Neuronal stem cell (in vitro differentiated cells): ENCODE measurements around the gene OR2M2.

Source experiments
- DNase-seq: peaks from one replicate; pipeline ENCODE4 v3.0.0-alpha.2; 2013; ENCODE audit warnings: low spot score
- H2AFZ ChIP-seq: one replicate; pipeline ENCODE4 v1.6.1; 2013; ENCODE audit warnings: mild to moderate bottlenecking, low read length, inconsistent platforms
- H2AK5ac ChIP-seq: 2 replicates; pipeline ENCODE4 v1.6.1; 2013; ENCODE audit warnings: low read depth, mild to moderate bottlenecking, inconsistent platforms, low read length, moderate library complexity, mixed read lengths
- H2BK120ac ChIP-seq: 2 replicates; pipeline ENCODE4 v1.6.1; 2013; ENCODE audit warnings: low read depth, mild to moderate bottlenecking, inconsistent platforms, low read length, moderate library complexity, mixed read lengths
- H2BK12ac ChIP-seq: one replicate; pipeline ENCODE4 v1.6.1; 2013; ENCODE audit warnings: low read length, inconsistent platforms
- H2BK15ac ChIP-seq: 2 replicates; pipeline ENCODE4 v1.6.1; 2013; ENCODE audit warnings: mild to moderate bottlenecking, low read length, inconsistent platforms, mixed read lengths
- H2BK5ac ChIP-seq: one replicate; pipeline ENCODE4 v1.6.1; 2013; ENCODE audit warnings: inconsistent platforms, mild to moderate bottlenecking, low read length, moderate library complexity
- H3K14ac ChIP-seq: one replicate; pipeline ENCODE4 v1.6.1; 2013; ENCODE audit warnings: low read length, inconsistent platforms
- H3K18ac ChIP-seq: 2 replicates; pipeline ENCODE4 v1.6.1; 2013; ENCODE audit warnings: low read length, inconsistent platforms
- H3K23ac ChIP-seq: 2 replicates; pipeline ENCODE4 v1.6.1; 2013; ENCODE audit warnings: low read depth, mild to moderate bottlenecking, mixed read lengths, low read length, inconsistent platforms; ENCODE audit not compliant: poor library complexity
- H3K27ac ChIP-seq: replicated peaks from 3 replicates; pipeline ENCODE4 v1.5.1; 2013; ENCODE audit warnings: low read length, inconsistent platforms
- H3K27me3 ChIP-seq, 3 experiments: 2 replicates each; pipeline ENCODE4 v1.6.1; 2013; ENCODE audit warnings: low read length in 3 of 3, mild to moderate bottlenecking in 2 of 3, inconsistent platforms in 1 of 3, low read depth in 1 of 3, mixed read lengths in 1 of 3, moderate library complexity in 1 of 3; ENCODE audit not compliant: control insufficient read depth in 3 of 3, insufficient read depth in 3 of 3
- H3K36me3 ChIP-seq, 2 donors: replicated peaks in 1 of 2; 2 replicates each; pipeline ENCODE4 v1.6.1; 2013; ENCODE audit warnings: low read length in 2 of 2; ENCODE audit not compliant: control insufficient read depth in 2 of 2, insufficient read depth in 2 of 2
- H3K4ac ChIP-seq: 2 replicates; pipeline ENCODE4 v1.6.1; 2013; ENCODE audit warnings: inconsistent platforms, mild to moderate bottlenecking, low read length, moderate library complexity
- H3K4me1 ChIP-seq, 2 donors: 1 replicate in 1 of 2; 2 replicates in 1 of 2; pipeline ENCODE4 v1.6.1; 2013; ENCODE audit warnings: low read length in 2 of 2, low read depth in 1 of 2; ENCODE audit not compliant: control insufficient read depth in 2 of 2, insufficient read depth in 1 of 2
- H3K4me2 ChIP-seq: one replicate; pipeline ENCODE4 v1.6.1; 2013; ENCODE audit warnings: mild to moderate bottlenecking, low read length, inconsistent platforms; ENCODE audit not compliant: insufficient read depth, poor library complexity, severe bottlenecking
- H3K4me3 ChIP-seq, 2 donors: 2 replicates each; pipeline ENCODE4 v1.5.1; 2013; ENCODE audit warnings: low read length in 2 of 2, mild to moderate bottlenecking in 2 of 2, inconsistent platforms in 1 of 2, moderate library complexity in 1 of 2
- H3K79me1 ChIP-seq: one replicate; pipeline ENCODE4 v1.6.1; 2013; ENCODE audit warnings: low read depth, mild to moderate bottlenecking, inconsistent platforms, low read length, moderate library complexity
- H3K9ac ChIP-seq: one replicate; pipeline ENCODE4 v1.6.1; 2013; ENCODE audit warnings: mild to moderate bottlenecking, low read depth, low read length, inconsistent platforms; ENCODE audit not compliant: poor library complexity
- H3K9me3 ChIP-seq, 2 donors: replicated peaks in 1 of 2; 2 replicates each; pipeline versions ENCODE3 to v1.6.1; 2013; ENCODE audit warnings: low read length in 2 of 2, mild to moderate bottlenecking in 2 of 2, inconsistent platforms in 1 of 2, low read depth in 1 of 2, mixed read lengths in 1 of 2, moderate library complexity in 1 of 2; ENCODE audit not compliant: control insufficient read depth in 2 of 2, insufficient read depth in 1 of 2
- H4K8ac ChIP-seq: one replicate; pipeline ENCODE4 v1.6.1; 2013; ENCODE audit warnings: low read depth, mild to moderate bottlenecking, inconsistent platforms, low read length, moderate library complexity
- H4K91ac ChIP-seq: one replicate; pipeline ENCODE4 v1.6.1; 2013; ENCODE audit warnings: low read length, low read depth, mild to moderate bottlenecking, inconsistent platforms; ENCODE audit not compliant: poor library complexity
- WGBS, 2 donors: extraction: QIAGEN DNeasy Blood & Tissue Kit; methylation state at CpG; one replicate each; pipeline ENCODE4 v1.1.7; 2013; ENCODE audit warnings: missing lambda C conversion rate in 2 of 2, mixed read lengths in 1 of 2; ENCODE audit not compliant: insufficient read length in 2 of 2, insufficient replicate concordance in 1 of 2; ENCODE audit errors: extremely low coverage in 2 of 2; 5-methylcytosine and 5-hydroxymethylcytosine counted together

The OR2M2 gene

GRCh38 chr1:248158758-248159157, 15.9 kb upstream of the OR2M2 start:
- no CpG with 5 or more reads among the region's 4 CpGs for WGBS, 2 donors
- Histone ChIP-seq H3K4me1 (no peaks in the 10 kb centered on the region), H2BK15ac (no peak overlapping the region), H4K91ac (no peak overlapping the region), H3K9me3 (peaks cover 0 to 8% of the 10 kb centered on the region in 2 donors), H3K9ac (no peak overlapping the region), H3K4me3 (no peak overlapping the region), H2AFZ (no peak overlapping the region), H4K8ac (no peak overlapping the region), H3K18ac (no peak overlapping the region), H2BK120ac (no peak overlapping the region), H2AK5ac (no peak overlapping the region), H3K36me3 (no peaks in the 10 kb centered on the region), H3K27me3 (peaks cover 0 to 3% (median 0%) of the 10 kb centered on the region in 3 experiments), H3K4me2 (no peak overlapping the region), H3K23ac (no peak overlapping the region), H3K4ac (no peak overlapping the region), H3K14ac (no peak overlapping the region), H2BK12ac (no peak overlapping the region), H3K27ac (no peak overlapping the region), H2BK5ac (no peak overlapping the region), H3K79me1 (no peaks in the 10 kb centered on the region)
- no peak for DNase-seq

- no peak overlapping the region for H2AFZ ChIP-seq
- no peak overlapping the region for H3K27ac ChIP-seq
- no peak overlapping the region for H3K23ac ChIP-seq
- H2BK120ac ChIP-seq: no peak overlapping the region
- H4K91ac ChIP-seq: no peak overlapping the region
- H3K79me1 ChIP-seq: no peaks in the 10 kb centered on the region
- no peaks in the 10 kb centered on the region for H3K36me3 ChIP-seq
- H3K4me3 ChIP-seq: no peak overlapping the region
- H3K18ac ChIP-seq: no peak overlapping the region
- H3K14ac ChIP-seq: no peak overlapping the region
- no peak overlapping the region for H2BK15ac ChIP-seq
- no CpG with 5 or more reads among the region's 12 CpGs for WGBS, 2 donors
- H2BK12ac ChIP-seq: no peak overlapping the region
- H3K4me1 ChIP-seq: no peaks in the 10 kb centered on the region
- peaks cover 0 to 2% (median 0%) of the 10 kb centered on the region in 3 experiments for H3K27me3 ChIP-seq
- H4K8ac ChIP-seq: no peak overlapping the region
- DNase-seq: no peak
- peaks cover 0 to 11% of the 10 kb centered on the region in 2 donors for H3K9me3 ChIP-seq
- no peak overlapping the region for H3K9ac ChIP-seq
- no peak overlapping the region for H2AK5ac ChIP-seq
- H2BK5ac ChIP-seq: no peak overlapping the region
- no peak overlapping the region for H3K4ac ChIP-seq
- H3K4me2 ChIP-seq: no peak overlapping the region
Observed at GRCh38 chr1:248164031-248164430, 10.6 kb upstream of the OR2M2 start.

- Histone ChIP-seq H3K18ac (no peak overlapping the region), H2AFZ (no peak overlapping the region), H2BK15ac (no peak overlapping the region), H3K79me1 (no peaks in the 10 kb centered on the region), H3K4me1 (no peaks in the 10 kb centered on the region), H3K36me3 (no peaks in the 10 kb centered on the region), H2AK5ac (no peak overlapping the region), H3K14ac (no peak overlapping the region), H3K9me3 (peaks cover 0 to 8% of the 10 kb centered on the region in 2 donors), H2BK120ac (no peak overlapping the region), H3K9ac (no peak overlapping the region), H3K4ac (no peak overlapping the region), H4K91ac (no peak overlapping the region), H3K27ac (no peak overlapping the region), H2BK5ac (no peak overlapping the region), H4K8ac (no peak overlapping the region), H3K23ac (no peak overlapping the region), H3K4me2 (no peak overlapping the region), H2BK12ac (no peak overlapping the region), H3K4me3 (no peak overlapping the region), H3K27me3 (no peaks in the 10 kb centered on the region)
- no CpG with 5 or more reads among the region's 14 CpGs for WGBS, 2 donors
- no peak for DNase-seq
Observed at GRCh38 chr1:248165186-248165585, 9.4 kb upstream of the OR2M2 start.

DNA sequence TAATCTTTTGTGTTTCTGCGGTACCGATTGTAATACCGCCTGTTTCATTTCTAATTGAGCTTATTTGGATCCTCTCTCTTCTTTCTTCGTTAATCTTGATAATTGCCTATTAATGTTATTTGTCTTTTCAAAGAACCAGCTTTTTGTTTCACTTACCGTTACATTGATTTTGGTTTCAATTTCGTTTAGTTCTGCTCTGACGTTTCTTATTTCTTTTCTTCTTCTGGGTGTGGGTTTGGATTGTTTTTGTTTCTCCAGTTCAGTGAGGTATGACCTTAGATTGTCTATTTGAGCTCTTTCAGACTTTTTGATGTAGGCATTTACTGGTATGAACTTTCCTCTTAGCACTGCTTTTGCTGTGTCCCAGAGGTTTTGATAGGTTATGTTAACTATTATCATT, 9.4 kb downstream of the OR2M2 start:
- WGBS, 2 donors: no CpG with 5 or more reads among the region's 7 CpGs
- no peak overlapping the region for H4K8ac ChIP-seq
- H2AK5ac ChIP-seq: no peak overlapping the region
- DNase-seq: no peak
- no peak overlapping the region for H3K4me3 ChIP-seq
- H3K79me1 ChIP-seq: no peaks in the 10 kb centered on the region
- H2BK15ac ChIP-seq: no peak overlapping the region
- no peak overlapping the region for H3K27ac ChIP-seq
- H3K4me1 ChIP-seq: peaks cover 0 to 2% of the 10 kb centered on the region in 2 donors
- H2BK12ac ChIP-seq: no peak overlapping the region
- no peak overlapping the region for H3K18ac ChIP-seq
- H3K36me3 ChIP-seq: no peaks in the 10 kb centered on the region
- H3K14ac ChIP-seq: no peak overlapping the region
- H2BK5ac ChIP-seq: no peak overlapping the region
- peaks cover 0 to 5% (median 0%) of the 10 kb centered on the region in 3 experiments for H3K27me3 ChIP-seq
- no peak overlapping the region for H3K4ac ChIP-seq
- H2AFZ ChIP-seq: no peak overlapping the region
- no peak overlapping the region for H2BK120ac ChIP-seq
- no peak overlapping the region for H4K91ac ChIP-seq
- no peak overlapping the region for H3K23ac ChIP-seq
- peaks cover 0 to 13% of the 10 kb centered on the region in 2 donors for H3K9me3 ChIP-seq
- H3K4me2 ChIP-seq: no peak overlapping the region
- H3K9ac ChIP-seq: no peak overlapping the region
